OCI-LY7 (cell line): ENCODE results near the gene CRABP2. TPM values are rescaled to one million over a fixed set of nuclear protein-coding genes. Genes with fewer than 3 reads are reported as not detected.

Source experiments
- BruUV-seq: library from RNA; stranded (reverse); fragments of 400-500 nt; replicated peaks from 2 replicates; lab custom pipeline; 2021; lab: Mats Ljungman, UMichigan
- CTCF ChIA-PET: fragments of 300-600 bp; sonication (Branson Sonifier 250); formaldehyde crosslinking; loops from one replicate; lab custom pipeline; 2022; ENCODE audit warnings: antibody characterized with exemption; ENCODE audit not compliant: unreplicated experiment; lab: Charles Lee
- POLR2A ChIA-PET: fragments of 300-600 bp; sonication (Branson Sonifier 250); formaldehyde crosslinking; loops from one replicate; lab custom pipeline; 2022; ENCODE audit warnings: antibody characterized with exemption; lab: Charles Lee
- DNase-seq: peaks from one replicate; pipeline ENCODE4 v3.0.0-alpha.2; 2015; ENCODE audit warnings: low spot score
- H2AFZ ChIP-seq: fragments of 200-600 bp; sonication (generic), shearing (Covaris generic); 2 replicates; pipeline ENCODE4 v1.6.1; 2014; ENCODE audit warnings: mild to moderate bottlenecking, antibody characterized with exemption, low read length, moderate library complexity
- H3K27ac ChIP-seq: fragments of 200-600 bp; sonication (generic); 2 replicates; pipeline ENCODE4 v1.5.1; 2014; ENCODE audit warnings: mixed run types, low read depth, mild to moderate bottlenecking, moderate library complexity, low read length, inconsistent platforms; ENCODE audit not compliant: poor library complexity, severe bottlenecking
- H3K36me3 ChIP-seq: fragments of 200-600 bp; sonication (generic); 2 replicates; pipeline ENCODE4 v1.6.1; 2014; ENCODE audit warnings: mild to moderate bottlenecking, antibody characterized with exemption, low read length, moderate library complexity, mixed read lengths; ENCODE audit not compliant: insufficient read depth
- H3K4me1 ChIP-seq: fragments of 200-600 bp; sonication (generic); 2 replicates; pipeline ENCODE4 v1.5.1; 2014; ENCODE audit warnings: mild to moderate bottlenecking, low read length; ENCODE audit not compliant: insufficient read depth, poor library complexity, severe bottlenecking
- H3K4me2 ChIP-seq: fragments of 200-600 bp; sonication (generic); 2 replicates; pipeline ENCODE4 v1.6.1; 2014; ENCODE audit warnings: mild to moderate bottlenecking, low read length
- H3K4me3 ChIP-seq: fragments of 200-600 bp; sonication (generic); 2 replicates; pipeline ENCODE4 v1.5.1; 2014; ENCODE audit warnings: mild to moderate bottlenecking, low read depth, low read length; ENCODE audit not compliant: poor library complexity, severe bottlenecking
- H3K79me2 ChIP-seq: fragments of 200-600 bp; sonication (generic); 2 replicates; pipeline ENCODE4 v1.6.1; 2016; ENCODE audit warnings: low read depth, mild to moderate bottlenecking, low read length, moderate library complexity, mixed read lengths; ENCODE audit not compliant: insufficient read depth
- H3K9me2 ChIP-seq: fragments of 200-600 bp; sonication (generic); 2 replicates; pipeline ENCODE4 v1.6.1; 2016; ENCODE audit warnings: mild to moderate bottlenecking, low read length, mixed read lengths; ENCODE audit not compliant: insufficient read depth
- H3K9me3 ChIP-seq: fragments of 200-600 bp; sonication (generic); 2 replicates; pipeline ENCODE4 v1.6.1; 2014; ENCODE audit warnings: mild to moderate bottlenecking, mixed run types, low read length, mixed read lengths
- H4K20me1 ChIP-seq: fragments of 200-600 bp; sonication (generic); 2 replicates; pipeline ENCODE4 v1.6.1; 2014; ENCODE audit warnings: mild to moderate bottlenecking, antibody characterized with exemption, low read length, moderate library complexity, mixed read lengths; ENCODE audit not compliant: insufficient read depth
- EZH2phosphoT487 ChIP-seq: fragments of 200-600 bp; sonication (generic); IDR thresholded peaks from 2 replicates; pipeline ENCODE4 v1.6.1; 2018; ENCODE audit warnings: low read depth, borderline replicate concordance, mild to moderate bottlenecking, mixed run types, antibody characterized with exemption, low read length, moderate library complexity, mixed read lengths
- intact Hi-C: fragments of 100-400 bp; cut with micrococcal nuclease; formaldehyde crosslinking; loops from one replicate; pipeline ENCODE4 v1.10.0; 2022; ENCODE audit not compliant: unreplicated experiment
- total RNA-seq, 2 experiments: library from RNA; depleted of rRNA in 1 of 2; stranded (reverse); fragments of >200 nt in 1 of 2; shearing (Covaris generic) in 1 of 2; gene quantifications; 2 replicates each; pipeline ENCODE4 v1.2.3, GENCODE V29; 2014 to 2022
- TF ChIP-seq, protein P1 (sequence below): fragments of 200-600 bp; sonication (generic); conservative IDR thresholded peaks from 2 replicates; pipeline ENCODE4 v1.5.1; 2014; ENCODE audit warnings: mild to moderate bottlenecking, antibody characterized with exemption, low read length, moderate library complexity, mixed read lengths

Gene CRABP2
- total RNA-seq, 2 experiments from 2014 or later = 2.1 to 2.8 TPM

DNA sequence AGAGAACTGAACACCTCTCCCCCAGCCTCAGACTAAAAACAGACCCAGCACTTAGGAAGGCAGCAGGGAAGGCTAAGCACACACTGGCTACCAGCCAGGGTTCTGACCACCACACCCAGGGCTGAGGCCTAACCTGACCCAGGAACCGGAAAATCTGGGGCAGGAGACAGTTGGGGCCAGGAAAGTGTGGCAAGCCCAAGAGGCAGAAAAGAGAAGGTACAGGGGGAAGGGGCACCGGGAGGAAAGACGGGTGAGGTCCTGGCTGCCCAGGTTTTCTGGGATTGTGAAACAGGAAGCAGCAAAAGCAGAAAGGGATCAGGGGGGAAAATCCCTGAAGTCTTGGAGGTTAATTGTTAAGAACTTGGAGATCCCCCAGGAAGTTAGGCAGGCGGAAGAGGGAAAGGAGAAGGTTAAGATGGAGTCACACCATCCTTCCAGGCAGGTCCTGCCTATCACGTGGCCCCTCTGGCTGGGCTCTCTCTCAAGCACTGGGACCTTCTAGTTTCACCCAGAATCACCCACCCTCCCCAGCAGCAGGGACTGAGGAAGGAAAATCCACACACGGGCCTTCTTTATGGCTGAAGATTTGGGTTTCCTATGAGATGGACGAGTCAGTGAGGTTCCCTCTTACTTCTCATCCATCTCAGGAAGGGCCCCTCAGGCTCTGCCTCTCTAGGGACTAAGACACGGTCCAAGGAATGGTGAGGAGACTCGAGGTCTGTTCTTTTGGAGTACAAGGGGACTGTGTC, 43.5 kb upstream of the CRABP2 start:
- Histone ChIP-seq H3K9me3 (no peaks in the 10 kb centered on the region), H3K9me2 (no peaks in the 10 kb centered on the region), H3K79me2 (peaks cover 77% of the 10 kb centered on the region), H3K27ac (peak overlapping the region; percentile 81), H3K4me1 (peaks cover 50% of the 10 kb centered on the region), H4K20me1 (peaks cover 9% of the 10 kb centered on the region; the same call in 1 of the 2 replicates), H3K4me2 (peak overlapping the region; percentile 99), H3K36me3 (peaks cover 63% of the 10 kb centered on the region), H2AFZ (no peak overlapping the region), H3K4me3 (peak overlapping the region; percentile 85)
- DNase-seq = no peak
- ChIA-PET CTCF (no interaction called here), POLR2A (interaction anchor here (1.3 to 1.5 kb wide), 2 partner anchors 19 to 21 kb away, joined by 4 to 6 read pairs; partner anchors contain the start of genes ISG20L2 and METTL25B)
- no TSS peak for BruUV-seq
- TF ChIP-seq EZH2phosphoT487 = no peak
- TF ChIP-seq, protein P1, sequence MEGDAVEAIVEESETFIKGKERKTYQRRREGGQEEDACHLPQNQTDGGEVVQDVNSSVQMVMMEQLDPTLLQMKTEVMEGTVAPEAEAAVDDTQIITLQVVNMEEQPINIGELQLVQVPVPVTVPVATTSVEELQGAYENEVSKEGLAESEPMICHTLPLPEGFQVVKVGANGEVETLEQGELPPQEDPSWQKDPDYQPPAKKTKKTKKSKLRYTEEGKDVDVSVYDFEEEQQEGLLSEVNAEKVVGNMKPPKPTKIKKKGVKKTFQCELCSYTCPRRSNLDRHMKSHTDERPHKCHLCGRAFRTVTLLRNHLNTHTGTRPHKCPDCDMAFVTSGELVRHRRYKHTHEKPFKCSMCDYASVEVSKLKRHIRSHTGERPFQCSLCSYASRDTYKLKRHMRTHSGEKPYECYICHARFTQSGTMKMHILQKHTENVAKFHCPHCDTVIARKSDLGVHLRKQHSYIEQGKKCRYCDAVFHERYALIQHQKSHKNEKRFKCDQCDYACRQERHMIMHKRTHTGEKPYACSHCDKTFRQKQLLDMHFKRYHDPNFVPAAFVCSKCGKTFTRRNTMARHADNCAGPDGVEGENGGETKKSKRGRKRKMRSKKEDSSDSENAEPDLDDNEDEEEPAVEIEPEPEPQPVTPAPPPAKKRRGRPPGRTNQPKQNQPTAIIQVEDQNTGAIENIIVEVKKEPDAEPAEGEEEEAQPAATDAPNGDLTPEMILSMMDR = no peak
- intact Hi-C loops = no loop called here

DNA sequence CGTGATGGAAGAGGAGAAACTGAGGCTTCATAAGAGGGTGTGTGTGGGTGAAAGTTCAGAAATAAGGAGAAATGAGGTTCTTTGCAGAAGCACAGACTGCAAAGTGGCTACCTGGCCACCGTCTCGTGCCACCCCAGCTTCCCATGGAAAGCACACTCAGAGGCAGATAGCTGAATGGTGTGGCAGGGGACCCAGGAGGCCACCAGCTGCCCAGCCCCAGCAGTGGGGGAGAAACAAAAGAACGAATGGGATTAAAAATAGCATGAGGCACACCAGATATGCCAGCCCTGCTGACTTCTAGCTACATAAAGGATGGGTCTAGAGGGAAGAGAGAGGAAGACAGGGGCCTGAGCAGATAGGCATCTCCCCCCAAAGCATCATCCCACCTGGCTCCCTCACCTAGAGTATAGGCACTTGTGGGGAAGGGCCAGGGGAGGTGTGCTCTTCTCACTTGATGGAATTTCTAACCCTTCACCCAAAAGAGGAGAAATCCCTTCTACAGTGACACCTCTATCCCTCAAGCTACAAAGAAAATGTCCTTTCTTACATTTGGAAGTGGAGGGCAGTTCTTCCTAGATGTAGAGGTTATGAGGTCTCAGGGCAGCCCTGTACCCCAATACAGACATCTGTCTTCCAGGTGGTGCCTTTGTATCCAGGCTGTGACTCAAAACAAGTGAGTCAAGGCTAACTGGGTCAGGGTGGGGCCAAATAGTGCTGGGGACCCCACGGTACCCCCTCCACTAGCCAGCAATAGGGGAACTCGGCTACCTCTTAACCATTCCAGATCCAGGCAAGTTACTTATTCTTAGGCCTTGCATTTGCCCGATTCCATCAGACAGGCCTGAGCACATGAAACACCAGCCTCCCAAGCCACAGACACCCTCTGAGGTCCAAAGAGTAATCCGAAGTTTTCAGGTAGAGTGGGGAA, 42.6 kb upstream of the CRABP2 start:
- no peaks in the 10 kb centered on the region for H3K9me2 ChIP-seq
- peaks cover 9% of the 10 kb centered on the region; the same call in 1 of the 2 replicates for H4K20me1 ChIP-seq
- peak overlapping the region; percentile 81 for H3K27ac ChIP-seq
- no peak for DNase-seq
- H3K36me3 ChIP-seq = peaks cover 72% of the 10 kb centered on the region
- H3K9me3 ChIP-seq = no peaks in the 10 kb centered on the region
- ChIA-PET POLR2A (interaction anchor here (1.1 to 1.5 kb wide), 2 partner anchors 19 to 21 kb away, joined by 3 to 6 read pairs; partner anchors contain the start of gene ISG20L2), CTCF (interaction anchor here (1.0 kb wide), 1 partner anchor 22 kb away, joined by 5 read pairs; no protein-coding TSS in a partner anchor)
- H3K4me1 ChIP-seq = peaks cover 46% of the 10 kb centered on the region
- no peak overlapping the region for H2AFZ ChIP-seq
- intact Hi-C loops = no loop called here
- H3K4me3 ChIP-seq = peak overlapping the region; percentile 85
- H3K4me2 ChIP-seq = peak overlapping the region; percentile 99
- BruUV-seq = no TSS peak
- peaks cover 73% of the 10 kb centered on the region for H3K79me2 ChIP-seq
- TF ChIP-seq EZH2phosphoT487 = no peak
- TF ChIP-seq, protein P1 = no peak; the same call in 1 of the 2 replicates
